ENCODE data around the gene SYTL3. TPM values are rescaled to one million over a fixed set of nuclear protein-coding genes. Genes with fewer than 3 reads are reported as not detected.

The SYTL3 gene
- total RNA-seq: 0.85 and 6.5 TPM in 2 replicates

GRCh38 chr6:158649289-158650143, at the start of gene SYTL3:
Gene SYTL3 (plus strand): TSS chr6:158650054. CDS start chr6:158663269, 13,215 bp downstream.

GRCh38 chr6:158644231-158645063, 5.4 kb upstream of the SYTL3 start, which contains the start of gene DYNLT1:
Gene DYNLT1 (minus strand): TSS chr6:158644743. CDS start chr6:158644708, 35 bp downstream.

Other genes with a start within 250 kb of the SYTL3 start
- 39.9 and 42.2 TPM in 2 replicates for gene TMEM181, start 90.0 kb upstream of the SYTL3 start, total RNA-seq
- gene DYNLT1, start 5.3 kb upstream of the SYTL3 start, total RNA-seq: 40.5 and 77.4 TPM in 2 replicates
- gene EZR, start 169.3 kb downstream of the SYTL3 start, total RNA-seq: 193 and 451 TPM in 2 replicates